ENCODE results near the gene OBSL1.

Gene OBSL1

GRCh38 chr2:219544567-219544966 is 26.8 kb downstream of the OBSL1 start:
- no peak overlapping the region for H3K27ac ChIP-seq
- no peak overlapping the region for H3K9ac ChIP-seq
- peak overlapping the region; percentile 71 to 81 (median 77); a peak in 14 of 20 replicates for H3K4me3 ChIP-seq
- H3K4me2 ChIP-seq = peak overlapping the region; percentile 87 to 100 (median 97)
- H3K9me3 ChIP-seq (replicated peaks in 1 of 11) = no peaks in the 10 kb centered on the region
- peaks cover 18 to 41% (median 29%) of the 10 kb centered on the region in 10 experiments for H3K4me1 ChIP-seq
- H3K36me3 ChIP-seq = peaks cover 0 to 16% (median 7%) of the 10 kb centered on the region in 11 experiments; a peak in 6 of 22 replicates
- no peak for TF ChIP-seq Cebpa-rat (IDR thresholded peaks at IDR 0.05)
- peaks cover 0 to 68% (median 28%) of the 10 kb centered on the region in 11 experiments; a peak in 19 of 22 replicates for H4K20me1 ChIP-seq
- peaks cover 22 to 40% (median 33%) of the 10 kb centered on the region in 11 experiments; a peak in 18 of 22 replicates for H3K27me3 ChIP-seq

DNA sequence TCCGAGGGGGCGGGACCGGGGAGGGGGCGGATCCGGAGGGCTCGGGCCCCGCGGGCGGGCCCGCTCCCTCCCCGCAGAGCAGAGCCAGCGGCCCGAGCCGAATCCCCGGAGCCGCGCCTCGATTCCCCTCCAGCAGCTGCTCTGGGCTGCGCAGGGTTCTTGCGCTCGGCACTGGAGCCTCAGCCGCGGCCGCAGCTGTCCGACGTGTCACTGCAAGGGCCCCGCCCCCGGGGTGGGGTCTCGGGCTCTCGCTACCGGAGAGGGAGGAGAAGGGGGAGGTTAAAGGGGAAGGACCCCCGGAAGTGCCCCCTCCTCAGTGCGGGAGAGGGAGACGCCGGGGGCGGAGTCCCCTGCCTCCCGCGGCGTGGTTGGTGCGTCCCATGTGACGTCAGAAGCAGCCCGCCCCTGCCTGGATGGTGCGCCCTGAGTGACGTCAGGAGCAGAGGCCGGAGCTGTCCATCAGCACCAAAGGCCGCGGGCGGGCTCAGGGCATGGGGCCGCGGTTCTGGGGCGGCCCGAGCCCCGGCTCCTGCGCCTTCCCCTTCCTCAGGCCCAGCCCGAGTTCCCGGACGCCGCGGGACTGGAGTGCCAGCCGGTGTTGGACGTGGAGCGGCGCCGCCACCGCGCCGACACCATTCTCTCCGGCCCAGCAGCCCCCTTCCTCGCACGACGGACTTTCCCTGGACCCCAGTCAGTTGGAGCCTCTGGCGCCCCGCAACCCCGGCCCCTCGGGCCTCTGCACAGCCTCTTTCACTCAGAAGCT is 27.6 kb downstream of the OBSL1 start, which contains the start of the genes CHPF and TMEM198:
Gene CHPF, minus strand, starts transcription at position 214 of the 763 bp plus-strand sequence. CDS start 271 bp downstream, outside the sequence.
Gene TMEM198, plus strand, starts transcription at position 433 of the 763 bp plus-strand sequence. CDS start 700 bp downstream, outside the sequence.
- peaks cover 0 to 69% (median 29%) of the 10 kb centered on the region in 11 experiments; a peak in 19 of 22 replicates for H4K20me1 ChIP-seq
- peak within 1 kb of the TSS in 10 of 11 experiments; percentile 6 to 66 (median 52); a peak in 16 of 22 replicates for H3K27ac ChIP-seq
- H3K36me3 ChIP-seq = peaks cover 0 to 19% (median 8%) of the 10 kb centered on the region in 11 experiments; a peak in 7 of 22 replicates
- no peak for TF ChIP-seq Cebpa-rat (IDR thresholded peaks at IDR 0.05)
- H3K27me3 ChIP-seq = peaks cover 22 to 40% (median 33%) of the 10 kb centered on the region in 11 experiments; a peak in 18 of 22 replicates
- peaks cover 18 to 48% (median 32%) of the 10 kb centered on the region in 10 experiments for H3K4me1 ChIP-seq
- H3K4me3 ChIP-seq = peak within 1 kb of the TSS; percentile 71 to 81 (median 77)
- peak within 1 kb of the TSS; percentile 87 to 100 (median 97) for H3K4me2 ChIP-seq
- H3K9ac ChIP-seq = peak within 1 kb of the TSS; percentile 54 to 85 (median 75)
- H3K9me3 ChIP-seq (replicated peaks in 1 of 11) = no peaks in the 10 kb centered on the region

- Histone ChIP-seq H3K4me1 (peaks cover 23 to 55% (median 39%) of the 10 kb centered on the region in 10 experiments), H3K9ac (peak overlapping the region; percentile 54 to 85 (median 75)), H3K4me3 (peak overlapping the region; percentile 71 to 81 (median 77)), H3K4me2 (peak overlapping the region; percentile 87 to 100 (median 97)), H4K20me1 (peaks cover 0 to 76% (median 29%) of the 10 kb centered on the region in 11 experiments; a peak in 19 of 22 replicates), H3K36me3 (peaks cover 0 to 19% (median 10%) of the 10 kb centered on the region in 11 experiments; a peak in 7 of 22 replicates), H3K27me3 (peaks cover 22 to 40% (median 33%) of the 10 kb centered on the region in 11 experiments; a peak in 18 of 22 replicates), H3K9me3 (replicated peaks in 1 of 11) (no peaks in the 10 kb centered on the region), H3K27ac (peak overlapping the region in 10 of 11 experiments; percentile 6 to 66 (median 52); a peak in 16 of 22 replicates)
- TF ChIP-seq Cebpa-rat (IDR thresholded peaks at IDR 0.05) = no peak
Measured at GRCh38 chr2:219542931-219543595, 28.3 kb downstream of the OBSL1 start.

DNA sequence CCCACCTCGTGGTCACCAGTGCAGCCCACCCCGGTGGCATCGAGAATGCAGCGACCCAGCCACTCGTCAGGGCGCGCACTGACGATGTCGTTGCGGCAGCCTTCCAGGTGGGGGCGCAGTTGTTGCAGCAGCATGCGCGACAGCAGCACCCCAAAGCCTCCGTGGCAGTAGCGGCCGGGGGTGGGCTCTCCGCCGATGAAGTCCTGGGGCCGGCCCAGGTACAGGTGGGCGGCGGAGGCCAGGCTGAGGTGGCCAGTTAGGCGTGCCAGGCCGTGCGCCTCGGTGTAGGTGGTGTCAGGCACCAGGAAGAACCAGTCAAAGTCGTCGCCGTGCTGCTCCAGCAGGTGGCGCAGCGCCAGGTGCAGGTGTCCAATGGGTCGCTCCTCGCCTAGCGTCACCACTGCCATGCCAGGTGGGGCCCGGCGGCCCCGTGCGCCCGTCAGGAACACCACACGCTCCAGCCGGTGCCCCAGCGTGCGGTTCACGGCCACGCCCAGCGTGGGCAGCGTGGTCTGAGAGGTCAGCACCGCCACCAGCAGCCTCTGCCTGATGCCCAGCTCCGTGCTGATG is 29.6 kb downstream of the OBSL1 start:
- H3K9ac ChIP-seq = peak overlapping the region in 2 of 11 experiments; percentile 49 to 64; a peak in 3 of 22 replicates
- H3K4me1 ChIP-seq = peaks cover 27 to 68% (median 52%) of the 10 kb centered on the region in 10 experiments
- H3K4me3 ChIP-seq = peak overlapping the region; percentile 39 to 81 (median 64); a peak in 18 of 20 replicates
- H3K9me3 ChIP-seq (replicated peaks in 1 of 11) = no peaks in the 10 kb centered on the region
- no peak for TF ChIP-seq Cebpa-rat (IDR thresholded peaks at IDR 0.05)
- H3K36me3 ChIP-seq = peaks cover 0 to 19% (median 10%) of the 10 kb centered on the region in 11 experiments; a peak in 7 of 22 replicates
- no peak overlapping the region for H3K27ac ChIP-seq
- peaks cover 0 to 79% (median 29%) of the 10 kb centered on the region in 11 experiments; a peak in 19 of 22 replicates for H4K20me1 ChIP-seq
- H3K27me3 ChIP-seq = peaks cover 22 to 40% (median 33%) of the 10 kb centered on the region in 11 experiments; a peak in 18 of 22 replicates
- H3K4me2 ChIP-seq = peak overlapping the region; percentile 87 to 100 (median 97)

DNA sequence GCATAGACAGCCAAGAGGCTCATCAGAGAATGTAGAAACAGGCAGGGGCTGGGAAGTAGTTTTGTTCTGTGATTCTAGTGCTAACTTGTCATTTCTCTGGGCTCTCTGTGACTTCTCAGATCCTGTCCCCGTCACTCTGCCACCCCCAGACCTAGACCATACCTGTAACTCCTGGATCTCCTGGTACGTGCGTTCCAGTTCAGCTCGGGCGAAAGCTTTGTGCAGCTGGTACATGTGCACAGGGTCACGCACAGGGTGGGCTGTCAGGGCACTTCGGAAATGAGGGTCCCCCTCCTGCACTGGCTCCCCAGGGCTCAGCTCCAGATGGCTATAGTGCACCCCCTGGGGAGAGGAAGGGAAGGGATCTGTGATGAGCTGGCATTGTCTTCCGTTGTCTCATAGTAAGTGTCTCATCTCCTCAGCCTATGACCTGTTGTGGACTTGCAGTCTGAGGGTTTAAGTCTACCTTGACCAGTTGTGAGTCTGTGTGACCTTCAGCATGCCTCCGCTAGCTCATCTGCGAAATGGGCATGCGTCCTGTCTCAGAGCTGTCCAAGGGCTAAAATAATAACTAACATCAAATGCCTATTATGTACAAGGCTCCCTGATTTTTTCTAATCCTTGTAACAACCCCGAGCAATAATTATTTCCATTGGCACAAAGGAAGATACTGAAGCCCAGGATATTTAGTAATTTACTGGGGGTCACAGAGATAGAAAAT is 30.4 kb downstream of the OBSL1 start:
- Histone ChIP-seq H3K4me3 (no peak overlapping the region), H3K4me1 (peaks cover 27 to 68% (median 53%) of the 10 kb centered on the region in 10 experiments), H4K20me1 (peaks cover 0 to 79% (median 29%) of the 10 kb centered on the region in 11 experiments; a peak in 19 of 22 replicates), H3K9ac (no peak overlapping the region), H3K36me3 (peaks cover 0 to 19% (median 10%) of the 10 kb centered on the region in 11 experiments; a peak in 7 of 22 replicates), H3K27me3 (peaks cover 20 to 37% (median 33%) of the 10 kb centered on the region in 11 experiments; a peak in 18 of 22 replicates), H3K9me3 (replicated peaks in 1 of 11) (no peaks in the 10 kb centered on the region), H3K27ac (no peak overlapping the region), H3K4me2 (peak overlapping the region in 9 of 11 experiments; percentile 93 to 100 (median 98); a peak in 14 of 22 replicates)
- TF ChIP-seq Cebpa-rat (IDR thresholded peaks at IDR 0.05) = no peak

GRCh38 chr2:219539926-219540678 is 31.2 kb downstream of the OBSL1 start:
- Histone ChIP-seq H3K9me3 (replicated peaks in 1 of 11) (no peaks in the 10 kb centered on the region), H3K27ac (no peak overlapping the region), H3K4me2 (no peak overlapping the region; a peak in 1 of 22 replicates), H3K36me3 (peaks cover 0 to 19% (median 10%) of the 10 kb centered on the region in 11 experiments; a peak in 7 of 22 replicates), H3K4me3 (no peak overlapping the region), H3K27me3 (peaks cover 12 to 29% (median 26%) of the 10 kb centered on the region in 11 experiments; a peak in 17 of 22 replicates), H3K4me1 (peaks cover 27 to 68% (median 53%) of the 10 kb centered on the region in 10 experiments), H3K9ac (no peak overlapping the region), H4K20me1 (peaks cover 0 to 70% (median 29%) of the 10 kb centered on the region in 11 experiments; a peak in 19 of 22 replicates)
- no peak for TF ChIP-seq Cebpa-rat (IDR thresholded peaks at IDR 0.05)

All from BLaER1 treated with 17β-estradiol and CSF1 and Interleukin-3, amounts not matched to agents 10 nM and 100 nM (cell line).